NCI-H2029 (cell line): ENCODE results near the gene ADCY10.
A peak's percentile ranks its signal among the peaks of the same experiment; 100 is the strongest.
"Not testable (repeated sequence)": the region's sequence is repeated elsewhere in the genome, so short reads cannot be mapped to it uniquely, and the experiment has no call there.

Experiments
- DNase-seq: peaks from one replicate; lab custom pipeline; 2025; lab: John Stamatoyannopoulos, UW

The ADCY10 gene

GRCh38 chr1:167806676-167807075 lies 107.3 kb downstream of the ADCY10 start:
- not testable (repeated sequence) for DNase-seq

- not testable (repeated sequence) for DNase-seq
Measured at GRCh38 chr1:167806235-167806634, 107.7 kb downstream of the ADCY10 start.

- DNase-seq: no peak
Measured at GRCh38 chr1:167805041-167805556, 108.8 kb downstream of the ADCY10 start.

GRCh38 chr1:167803358-167804207 lies 110.4 kb downstream of the ADCY10 start:
- peak; percentile 77 for DNase-seq

- no peak for DNase-seq
Measured at GRCh38 chr1:167802235-167802634, 111.7 kb downstream of the ADCY10 start.

- no peak for DNase-seq
Measured at GRCh38 chr1:167800251-167800650, 113.7 kb downstream of the ADCY10 start.

- no peak for DNase-seq
Measured at GRCh38 chr1:167799747-167800146, 114.2 kb downstream of the ADCY10 start.

GRCh38 chr1:167798952-167799351 lies 115.0 kb downstream of the ADCY10 start:
- DNase-seq: no peak

- no peak for DNase-seq
Measured at GRCh38 chr1:167797015-167797414, 116.9 kb downstream of the ADCY10 start.

GRCh38 chr1:167795810-167796740 lies 117.9 kb downstream of the ADCY10 start:
- peak; percentile 3 for DNase-seq

GRCh38 chr1:167794043-167794442 lies 119.9 kb downstream of the ADCY10 start:
- no peak for DNase-seq

- DNase-seq: no peak
Measured at GRCh38 chr1:167792188-167792565, 121.8 kb downstream of the ADCY10 start.

GRCh38 chr1:167791281-167792187 lies 122.4 kb downstream of the ADCY10 start:
- DNase-seq: no peak

GRCh38 chr1:167790117-167790516 lies 123.8 kb downstream of the ADCY10 start:
- DNase-seq: no peak

GRCh38 chr1:167789501-167789900 lies 124.4 kb downstream of the ADCY10 start:
- DNase-seq: no peak

- DNase-seq: no peak
Measured at GRCh38 chr1:167786502-167786901, 127.4 kb downstream of the ADCY10 start.

GRCh38 chr1:167784876-167785550 lies 128.9 kb downstream of the ADCY10 start:
- DNase-seq: no peak

- no peak for DNase-seq
Measured at GRCh38 chr1:167782946-167783345, 131.0 kb downstream of the ADCY10 start.

- no peak for DNase-seq
Measured at GRCh38 chr1:167781558-167781957, 132.4 kb downstream of the ADCY10 start.

GRCh38 chr1:167777269-167777650 lies 136.7 kb downstream of the ADCY10 start:
- DNase-seq: no peak
